A549 (cell line): ENCODE measurements around the gene CELSR1. TPM values are rescaled to one million over a fixed set of nuclear protein-coding genes. Genes with fewer than 3 reads are reported as not detected.

Experiments used
- ATAC-seq, 2 experiments: fragments of 200-7000 bp in 1 of 2; fragments of >200 bp in 1 of 2; cut with Nextera tagmentation in 1 of 2; cut with Tn5 transposase in 1 of 2; 3 replicates each; pipeline versions ENCODE4 v1.8.0 to v1.9.1; 2018 to 2020; ENCODE audit warnings: mild to moderate bottlenecking in 1 of 2, moderate library complexity in 1 of 2
- CTCF ChIA-PET: fragments of 300-600 bp; sonication (Branson Sonifier 250); formaldehyde crosslinking; extraction: SDS; loops from one replicate; lab custom pipeline; 2021; ENCODE audit warnings: antibody characterized with exemption, inconsistent platforms; lab: Yijun Ruan, JAX
- POLR2A ChIA-PET: fragments of 350-600 bp; formaldehyde crosslinking; extraction: SDS; loops from one replicate; lab custom pipeline; 2021; ENCODE audit warnings: antibody characterized with exemption, inconsistent platforms; lab: Yijun Ruan, JAX
- DNase-seq, 2 experiments: peaks; one replicate each; pipeline versions ENCODE4 v3.0.0 to v3.0.0-alpha.2; 2011 to 2016; ENCODE audit warnings: low read depth in 1 of 2, low spot score in 1 of 2
- FAIRE-seq: peaks from 2 replicates; lab custom pipeline; 2011; peaks lifted over from hg19 to GRCh38; lab: Jason Lieb, UNC
- H3K27ac ChIP-seq, 2 experiments: fragments of >200 bp; sonication (Bioruptor Twin); formaldehyde crosslinking; 3 replicates each; pipeline ENCODE4 v1.5.1; 2016 to 2017
- H3K4me1 ChIP-seq: fragments of >200 bp; sonication (Bioruptor Twin); formaldehyde crosslinking; 3 replicates; pipeline ENCODE4 v1.6.1; 2016
- H3K4me2 ChIP-seq: fragments of >200 bp; sonication (Bioruptor Twin); formaldehyde crosslinking; 3 replicates; pipeline ENCODE4 v1.6.1; 2016
- H3K4me3 ChIP-seq: fragments of >200 bp; sonication (Bioruptor Twin); formaldehyde crosslinking; 3 replicates; pipeline ENCODE4 v1.5.1; 2016
- H3K9me3 ChIP-seq: fragments of >200 bp; sonication (Bioruptor Twin); formaldehyde crosslinking; 3 replicates; pipeline ENCODE4 v1.6.1; 2016
- CBX2 ChIP-seq: fragments of 200-600 bp; sonication (generic); IDR thresholded peaks from 2 replicates; pipeline ENCODE4 v1.6.1; 2016; ENCODE audit warnings: low read depth, mild to moderate bottlenecking, borderline replicate concordance
- CBX8 ChIP-seq: fragments of 200-600 bp; sonication (generic); IDR thresholded peaks from 2 replicates; pipeline ENCODE4 v1.6.1; 2016
- CEBPB ChIP-seq, 2 experiments: fragments of >200 bp in 1 of 2; sonication (Bioruptor Twin) in 1 of 2; formaldehyde crosslinking in 1 of 2; IDR thresholded peaks; 2 replicates each; pipeline ENCODE4 v1.6.1; 2012 to 2016
- CHD2 ChIP-seq: fragments of 150-350 bp; IDR thresholded peaks from 2 replicates; pipeline ENCODE4 v1.6.1; 2014; ENCODE audit warnings: low read length; ENCODE audit not compliant: partially characterized antibody
- FOSB ChIP-seq: fragments of 250-450 bp; sonication (Bioruptor Pico); IDR thresholded peaks from 2 replicates; pipeline ENCODE4 v1.5.0; 2020; ENCODE audit warnings: mild to moderate bottlenecking, moderate library complexity
- FOSL2 ChIP-seq, 2 experiments: fragments of 450-650 bp in 1 of 2; fragments of >200 bp in 1 of 2; sonication (Bioruptor Twin) in 1 of 2; formaldehyde crosslinking; IDR thresholded peaks; 2 replicates each; pipeline versions ENCODE4 v1.5.0 to v1.6.1; 2016 to 2020; ENCODE audit warnings: mild to moderate bottlenecking in 1 of 2, moderate library complexity in 1 of 2
- HEYL ChIP-seq: fragments of 250-450 bp; sonication (Bioruptor Pico); IDR thresholded peaks from 2 replicates; pipeline ENCODE4 v1.8.0; 2021; ENCODE audit warnings: mild to moderate bottlenecking, moderate library complexity
- HMGXB4 ChIP-seq: fragments of 250-450 bp; sonication (Bioruptor Pico); IDR thresholded peaks from 2 replicates; pipeline ENCODE4 v1.5.0; 2021; ENCODE audit warnings: mild to moderate bottlenecking, moderate library complexity, borderline replicate concordance
- HOXA7 ChIP-seq: fragments of 250-450 bp; sonication (Bioruptor Pico); IDR thresholded peaks from 2 replicates; pipeline ENCODE4 v1.5.0; 2020; ENCODE audit warnings: mild to moderate bottlenecking, moderate library complexity
- HOXB5 ChIP-seq: fragments of 250-450 bp; sonication (Bioruptor Pico); IDR thresholded peaks from 2 replicates; pipeline ENCODE4 v1.5.0; 2020; ENCODE audit warnings: mild to moderate bottlenecking, moderate library complexity
- KDM1A ChIP-seq: fragments of 200-600 bp; sonication (generic); IDR thresholded peaks from 2 replicates; pipeline ENCODE4 v1.6.1; 2016; ENCODE audit warnings: low read depth, mild to moderate bottlenecking
- KDM5A ChIP-seq: fragments of 200-600 bp; sonication (generic); IDR thresholded peaks from 2 replicates; pipeline ENCODE4 v1.6.1; 2016; ENCODE audit warnings: antibody characterized with exemption, mild to moderate bottlenecking
- MAFK ChIP-seq: fragments of 450-650 bp; IDR thresholded peaks from 2 replicates; pipeline ENCODE4 v1.6.1; 2014; ENCODE audit not compliant: partially characterized antibody
- MAX ChIP-seq: IDR thresholded peaks from 2 replicates; pipeline ENCODE4 v1.6.1; 2012
- MAZ ChIP-seq: fragments of 150-350 bp; IDR thresholded peaks from 2 replicates; pipeline ENCODE4 v1.6.1; 2014; ENCODE audit warnings: antibody characterized with exemption, low read depth, low read length, borderline replicate concordance
- NFE2L2 ChIP-seq: fragments of 150-350 bp; conservative IDR thresholded peaks from 2 replicates; pipeline ENCODE4 v1.6.1; 2014; ENCODE audit warnings: low read length
- NR3C1 ChIP-seq: fragments of >200 bp; sonication (Bioruptor Twin); formaldehyde crosslinking; IDR thresholded peaks from 3 replicates; pipeline ENCODE4 v1.6.1; 2017
- POLR2AphosphoS2 ChIP-seq: conservative IDR thresholded peaks from 2 replicates; pipeline ENCODE4 v1.6.1; 2012; ENCODE audit warnings: low read length, improper control_type of control experiment, inconsistent platforms
- RAD21 ChIP-seq, 2 experiments: fragments of >200 bp in 1 of 2; sonication (Bioruptor Twin) in 1 of 2; formaldehyde crosslinking in 1 of 2; IDR thresholded peaks in 1 of 2; conservative IDR thresholded peaks in 1 of 2; 2 replicates in 1 of 2; 3 replicates in 1 of 2; pipeline ENCODE4 v1.6.1; 2012 to 2018; ENCODE audit warnings: inconsistent platforms in 1 of 2
- RCOR1 ChIP-seq: fragments of 150-350 bp; IDR thresholded peaks from 2 replicates; pipeline ENCODE4 v1.6.1; 2014; ENCODE audit warnings: antibody characterized with exemption, low read length, low read depth
- RFX5 ChIP-seq: fragments of 450-650 bp; IDR thresholded peaks from 2 replicates; pipeline ENCODE4 v1.7.1; 2014; ENCODE audit warnings: antibody characterized with exemption, mild to moderate bottlenecking, moderate library complexity
- RNF2 ChIP-seq: fragments of 200-600 bp; sonication (generic); IDR thresholded peaks from 2 replicates; pipeline ENCODE4 v1.6.1; 2016; ENCODE audit warnings: low read depth, mild to moderate bottlenecking, antibody characterized with exemption, moderate library complexity, borderline replicate concordance
- TFCP2L1 ChIP-seq: fragments of 250-450 bp; sonication (Bioruptor Pico); IDR thresholded peaks from 2 replicates; pipeline ENCODE4 v1.5.0; 2021; ENCODE audit warnings: mild to moderate bottlenecking
- ZFP36 ChIP-seq: fragments of 450-650 bp; IDR thresholded peaks from 2 replicates; pipeline ENCODE4 v1.6.1; 2014; ENCODE audit warnings: borderline replicate concordance; ENCODE audit not compliant: partially characterized antibody
- ZNF302 ChIP-seq: fragments of 250-450 bp; sonication (Bioruptor Pico); IDR thresholded peaks from 2 replicates; pipeline ENCODE4 v1.9.0; 2021; ENCODE audit warnings: inconsistent platforms, mild to moderate bottlenecking, moderate library complexity
- WGBS: methylation state at CpG from one replicate; pipeline ENCODE4 v1.1.6; 2017; ENCODE audit errors: missing lambda C conversion rate; 5-methylcytosine and 5-hydroxymethylcytosine counted together
- polyA plus RNA-seq, 4 experiments: library from polyadenylated mRNA; depleted of rRNA in 3 of 4; stranded (reverse); fragments of >200 nt; fragmentation: RNase III in 1 of 4; extraction: RNeasy Plus Mini Kit Qiagen cat#74134 plus additional on column Dnase treatment in 1 of 4; gene quantifications; 2 replicates in 3 of 4; 3 replicates in 1 of 4; pipeline ENCODE4 v1.2.3, GENCODE V29; 2011 to 2017
- TF ChIP-seq, protein P1 (sequence below): fragments of 150-350 bp; IDR thresholded peaks from 2 replicates; pipeline ENCODE4 v1.6.1; 2014; ENCODE audit warnings: low read depth, mild to moderate bottlenecking, low read length
- TF ChIP-seq, protein P2 (sequence below): fragments of 450-650 bp; IDR thresholded peaks from 2 replicates; pipeline ENCODE4 v1.6.1; 2014; ENCODE audit warnings: antibody characterized with exemption
- TF ChIP-seq, protein P3 (sequence below): fragments of >200 bp; sonication (Bioruptor Twin); formaldehyde crosslinking; IDR thresholded peaks from 3 replicates; pipeline ENCODE4 v1.6.1; 2016
- TF ChIP-seq, protein P4 (sequence below): fragments of >200 bp; sonication (Bioruptor Twin); formaldehyde crosslinking; IDR thresholded peaks from 2 replicates; pipeline ENCODE4 v1.6.1; 2016

CELSR1 gene
- polyA plus RNA-seq, 2 of the 4 experiments (the other 2 are of a cell fraction) = 15.3 to 31.8 TPM

- TF ChIP-seq ZFP36 = no peak
- no peak for TF ChIP-seq MAFK
Observed at GRCh38 chr22:46389081-46389480, 148.3 kb downstream of the CELSR1 start (continued).

GRCh38 chr22:46388647-46389046, 148.8 kb downstream of the CELSR1 start:
- no peaks in the 10 kb centered on the region for H3K4me1 ChIP-seq
- H3K4me3 ChIP-seq = no peak overlapping the region
- FAIRE-seq = no peak
- POLR2A ChIA-PET = no interaction called here
- 90% methylated on average over 4 of the region's 10 CpGs for WGBS
- no peak overlapping the region for H3K4me2 ChIP-seq
- DNase-seq = no peak
- TF ChIP-seq KDM1A = no peak
- no peak for TF ChIP-seq ZNF302 (CRISPR knock-in tag)
- no peak for TF ChIP-seq HOXA7
- no peak for TF ChIP-seq NFE2L2
- TF ChIP-seq, protein P1, sequence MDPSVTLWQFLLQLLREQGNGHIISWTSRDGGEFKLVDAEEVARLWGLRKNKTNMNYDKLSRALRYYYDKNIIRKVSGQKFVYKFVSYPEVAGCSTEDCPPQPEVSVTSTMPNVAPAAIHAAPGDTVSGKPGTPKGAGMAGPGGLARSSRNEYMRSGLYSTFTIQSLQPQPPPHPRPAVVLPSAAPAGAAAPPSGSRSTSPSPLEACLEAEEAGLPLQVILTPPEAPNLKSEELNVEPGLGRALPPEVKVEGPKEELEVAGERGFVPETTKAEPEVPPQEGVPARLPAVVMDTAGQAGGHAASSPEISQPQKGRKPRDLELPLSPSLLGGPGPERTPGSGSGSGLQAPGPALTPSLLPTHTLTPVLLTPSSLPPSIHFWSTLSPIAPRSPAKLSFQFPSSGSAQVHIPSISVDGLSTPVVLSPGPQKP = no peak
- TF ChIP-seq MAFK = no peak
- TF ChIP-seq, protein P2, sequence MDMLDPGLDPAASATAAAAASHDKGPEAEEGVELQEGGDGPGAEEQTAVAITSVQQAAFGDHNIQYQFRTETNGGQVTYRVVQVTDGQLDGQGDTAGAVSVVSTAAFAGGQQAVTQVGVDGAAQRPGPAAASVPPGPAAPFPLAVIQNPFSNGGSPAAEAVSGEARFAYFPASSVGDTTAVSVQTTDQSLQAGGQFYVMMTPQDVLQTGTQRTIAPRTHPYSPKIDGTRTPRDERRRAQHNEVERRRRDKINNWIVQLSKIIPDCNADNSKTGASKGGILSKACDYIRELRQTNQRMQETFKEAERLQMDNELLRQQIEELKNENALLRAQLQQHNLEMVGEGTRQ = no peak
- no peak for TF ChIP-seq RNF2
- TF ChIP-seq CEBPB (IDR thresholded peaks at IDR 0.05) = no peak
- TF ChIP-seq, protein P3, sequence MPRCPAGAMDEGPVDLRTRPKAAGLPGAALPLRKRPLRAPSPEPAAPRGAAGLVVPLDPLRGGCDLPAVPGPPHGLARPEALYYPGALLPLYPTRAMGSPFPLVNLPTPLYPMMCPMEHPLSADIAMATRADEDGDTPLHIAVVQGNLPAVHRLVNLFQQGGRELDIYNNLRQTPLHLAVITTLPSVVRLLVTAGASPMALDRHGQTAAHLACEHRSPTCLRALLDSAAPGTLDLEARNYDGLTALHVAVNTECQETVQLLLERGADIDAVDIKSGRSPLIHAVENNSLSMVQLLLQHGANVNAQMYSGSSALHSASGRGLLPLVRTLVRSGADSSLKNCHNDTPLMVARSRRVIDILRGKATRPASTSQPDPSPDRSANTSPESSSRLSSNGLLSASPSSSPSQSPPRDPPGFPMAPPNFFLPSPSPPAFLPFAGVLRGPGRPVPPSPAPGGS = no peak
- TF ChIP-seq HMGXB4 (CRISPR knock-in tag) = no peak
- TF ChIP-seq RFX5 = no peak
- TF ChIP-seq TFCP2L1 (CRISPR knock-in tag) = no peak
- no peak for TF ChIP-seq NR3C1
- TF ChIP-seq RAD21 (conservative IDR thresholded peaks at IDR 0.05 in 1 of 2, IDR thresholded peaks at IDR 0.05 in 1 of 2) = no peak
- TF ChIP-seq FOSB = no peak
- TF ChIP-seq MAX = no peak
- TF ChIP-seq CBX8 = no peak
- TF ChIP-seq CBX2 = no peak
- TF ChIP-seq MAZ = no peak
- no peaks in the 10 kb centered on the region for H3K9me3 ChIP-seq
- CTCF ChIA-PET = interaction anchor here (3.1 to 3.5 kb wide), 2 partner anchors 21 to 153 kb away, joined by 11 read pairs; no protein-coding TSS in a partner anchor
- no peak for ATAC-seq
- H3K27ac ChIP-seq = no peak overlapping the region

DNA sequence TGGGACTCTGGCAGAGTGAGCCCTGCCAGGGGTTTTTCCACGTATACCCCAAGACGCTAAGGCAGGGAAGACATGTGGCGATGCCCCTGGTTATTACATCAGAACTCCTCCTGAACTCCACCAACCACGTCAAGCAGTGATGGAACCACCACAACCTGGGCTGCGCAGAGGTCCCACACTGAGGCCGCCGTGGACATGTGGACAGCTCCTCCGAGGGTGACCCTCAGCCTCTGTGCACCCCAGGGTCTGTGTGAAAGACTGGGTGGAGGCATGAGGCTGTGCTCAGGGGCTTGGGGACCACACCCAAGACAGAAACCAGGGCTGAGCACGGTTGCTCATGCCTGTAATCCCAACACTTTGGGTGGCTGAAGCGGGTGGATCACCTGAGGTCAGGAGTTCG, 149.7 kb downstream of the CELSR1 start:
- no peaks in the 10 kb centered on the region for H3K9me3 ChIP-seq
- DNase-seq = no peak
- no peak overlapping the region for H3K4me2 ChIP-seq
- no peak for ATAC-seq
- CTCF ChIA-PET = interaction anchor here (2.6 to 3.5 kb wide), 3 partner anchors 20 to 154 kb away, joined by 6 to 11 read pairs (median 11); no protein-coding TSS in a partner anchor
- no peaks in the 10 kb centered on the region for H3K4me1 ChIP-seq
- no peak for FAIRE-seq
- 60% methylated on average over 1 of the region's 11 CpGs for WGBS
- H3K27ac ChIP-seq = no peak overlapping the region
- H3K4me3 ChIP-seq = no peak overlapping the region
- POLR2A ChIA-PET = no interaction called here
- TF ChIP-seq CHD2 (no peak), NFE2L2 (no peak), KDM5A (no peak), KDM1A (no peak), ZNF302 (CRISPR knock-in tag) (no peak), HOXB5 (CRISPR knock-in tag) (no peak), POLR2AphosphoS2 (no peak), MAZ (no peak), FOSL2 (IDR thresholded peaks at IDR 0.05) (no peak), FOSL2 (CRISPR knock-in tag; IDR thresholded peaks at IDR 0.05) (no peak), RCOR1 (no peak), HEYL (no peak)
- TF ChIP-seq, protein P4, sequence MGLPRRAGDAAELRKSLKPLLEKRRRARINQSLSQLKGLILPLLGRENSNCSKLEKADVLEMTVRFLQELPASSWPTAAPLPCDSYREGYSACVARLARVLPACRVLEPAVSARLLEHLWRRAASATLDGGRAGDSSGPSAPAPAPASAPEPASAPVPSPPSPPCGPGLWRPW = no peak
